Measurements from ENCODE around the gene METTL22.
A peak's percentile ranks its signal among the peaks of the same experiment; 100 is the strongest.

The METTL22 gene

GRCh38 chr16:8595783-8596182 is 25.7 kb upstream of the METTL22 start:
- DNase-seq, result no peak

GRCh38 chr16:8596581-8596980 is 24.9 kb upstream of the METTL22 start:
- DNase-seq, result no peak

- no peak for DNase-seq
Measured at GRCh38 chr16:8600144-8600775, 21.2 kb upstream of the METTL22 start.

- DNase-seq, result no peak
Measured at GRCh38 chr16:8605554-8605953, 15.9 kb upstream of the METTL22 start.

- no peak for DNase-seq
Measured at GRCh38 chr16:8607214-8607613, 14.3 kb upstream of the METTL22 start.

GRCh38 chr16:8611122-8611521 is 10.4 kb upstream of the METTL22 start:
- DNase-seq, result no peak

GRCh38 chr16:8611886-8612600 is 9.5 kb upstream of the METTL22 start:
- DNase-seq, result no peak

DNA sequence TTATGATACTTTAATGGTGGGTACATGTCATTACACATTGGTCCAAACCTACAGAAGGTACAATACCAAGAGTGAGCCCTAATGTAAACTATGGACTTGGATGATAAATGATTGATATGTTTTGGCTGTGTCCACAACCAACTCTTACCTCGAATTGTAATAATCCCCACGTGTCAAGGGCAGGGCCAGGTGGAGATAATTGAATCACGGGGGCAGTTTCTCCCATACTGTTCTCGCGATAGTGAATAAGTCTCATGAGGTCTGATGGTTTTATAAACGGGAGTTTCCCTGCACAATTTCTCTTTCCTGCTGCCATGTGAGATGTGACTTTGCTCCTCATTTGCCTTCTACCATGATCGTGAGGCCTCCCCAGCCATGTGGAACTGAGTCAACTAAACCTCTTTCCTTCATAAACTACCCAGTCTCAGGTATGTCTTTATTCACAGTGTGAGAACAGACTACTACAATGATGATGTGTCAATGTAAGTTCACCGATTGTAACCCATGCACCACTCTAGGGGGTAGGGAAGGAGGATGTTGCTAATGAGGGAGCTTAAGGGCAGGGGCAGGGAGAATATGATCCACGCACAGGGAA is 7.0 kb upstream of the METTL22 start:
- no peak for DNase-seq

- DNase-seq, result no peak
Measured at GRCh38 chr16:8619671-8620370, 1.7 kb upstream of the METTL22 start.

GRCh38 chr16:8620535-8620934 is 963 bp upstream of the METTL22 start:
- no peak for DNase-seq

GRCh38 chr16:8621222-8621571 is 301 bp upstream of the METTL22 start:
- DNase-seq, result no peak

DNA sequence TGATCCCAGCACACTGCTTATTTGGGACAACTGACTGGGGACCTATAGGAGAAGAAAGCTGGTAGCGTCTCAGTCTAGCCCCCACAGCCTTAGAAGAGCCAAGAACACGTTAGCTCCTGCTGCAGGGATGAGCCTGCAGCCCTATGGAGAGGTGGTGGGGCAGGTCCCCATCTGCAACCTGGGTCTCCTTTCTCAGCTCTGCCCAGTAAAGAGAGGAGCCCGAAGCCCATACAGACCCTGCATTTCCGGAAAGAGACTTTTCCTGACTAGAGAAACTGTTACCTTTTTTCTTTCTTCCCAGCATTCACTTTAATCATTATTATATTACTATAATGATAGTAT is 788 bp downstream of the METTL22 start:
- DNase-seq, result no peak

DNA sequence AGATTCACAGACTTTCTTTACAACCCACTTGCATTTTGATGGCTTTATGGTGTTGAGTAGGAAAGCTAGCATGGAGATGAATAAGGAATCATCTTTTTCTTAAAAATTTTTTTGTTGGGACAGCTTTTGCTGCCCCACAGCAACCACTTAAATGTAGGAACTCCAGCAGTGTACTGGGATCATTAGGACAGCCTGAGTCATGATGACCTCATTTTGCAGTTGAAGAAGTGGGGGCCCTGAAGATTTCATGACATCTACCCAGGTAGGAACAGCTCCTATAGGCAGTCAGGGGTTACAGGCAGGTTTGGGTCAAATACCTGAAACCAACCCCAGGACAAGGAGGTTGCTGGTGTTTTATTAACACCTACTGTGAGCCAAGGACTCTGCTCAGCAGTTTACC is 2.1 kb downstream of the METTL22 start:
- DNase-seq, result no peak

- DNase-seq, result no peak
Measured at GRCh38 chr16:8625491-8626087, 4.1 kb downstream of the METTL22 start.

DNA sequence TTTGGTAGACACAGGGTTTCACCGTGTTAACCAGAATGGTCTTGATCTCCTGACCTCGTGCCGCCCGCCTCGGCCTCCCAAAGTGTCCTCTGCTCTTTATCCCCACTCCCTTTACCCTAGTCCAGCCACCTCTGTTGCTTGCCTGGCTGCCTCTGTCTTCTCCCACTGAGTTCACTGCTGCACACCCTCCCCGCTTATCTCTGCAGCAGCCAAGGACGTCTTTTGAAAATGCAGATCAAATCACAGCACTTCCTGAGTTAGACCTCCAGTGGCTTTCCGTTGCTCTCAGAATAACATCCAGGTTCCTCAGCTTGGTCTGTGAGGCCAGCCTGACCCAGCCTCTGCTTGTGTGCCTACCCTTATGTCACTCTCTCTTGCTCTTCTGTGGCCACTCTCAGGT is 5.4 kb downstream of the METTL22 start:
- DNase-seq, result no peak

DNA sequence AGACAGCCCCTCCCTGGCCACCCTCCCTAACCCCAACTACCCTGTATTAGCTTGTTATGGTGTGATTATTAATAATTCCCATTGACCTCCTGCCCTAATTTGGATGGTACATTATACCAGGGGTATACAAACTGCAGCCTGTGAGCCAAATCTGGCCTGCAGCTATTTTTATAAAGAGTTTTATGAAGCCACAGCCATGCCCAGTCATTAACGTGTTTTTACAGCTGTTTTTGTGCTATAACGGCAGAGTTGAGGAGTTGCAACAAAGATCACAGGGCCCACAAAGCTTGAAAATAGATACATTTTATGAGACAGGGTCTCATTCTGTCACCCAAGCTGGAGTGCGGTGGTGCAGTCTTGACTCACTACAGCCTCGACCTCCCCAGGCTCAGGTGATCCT is 6.0 kb downstream of the METTL22 start:
- no peak for DNase-seq

GRCh38 chr16:8628981-8629725 is 7.7 kb downstream of the METTL22 start:
- no peak for DNase-seq

DNA sequence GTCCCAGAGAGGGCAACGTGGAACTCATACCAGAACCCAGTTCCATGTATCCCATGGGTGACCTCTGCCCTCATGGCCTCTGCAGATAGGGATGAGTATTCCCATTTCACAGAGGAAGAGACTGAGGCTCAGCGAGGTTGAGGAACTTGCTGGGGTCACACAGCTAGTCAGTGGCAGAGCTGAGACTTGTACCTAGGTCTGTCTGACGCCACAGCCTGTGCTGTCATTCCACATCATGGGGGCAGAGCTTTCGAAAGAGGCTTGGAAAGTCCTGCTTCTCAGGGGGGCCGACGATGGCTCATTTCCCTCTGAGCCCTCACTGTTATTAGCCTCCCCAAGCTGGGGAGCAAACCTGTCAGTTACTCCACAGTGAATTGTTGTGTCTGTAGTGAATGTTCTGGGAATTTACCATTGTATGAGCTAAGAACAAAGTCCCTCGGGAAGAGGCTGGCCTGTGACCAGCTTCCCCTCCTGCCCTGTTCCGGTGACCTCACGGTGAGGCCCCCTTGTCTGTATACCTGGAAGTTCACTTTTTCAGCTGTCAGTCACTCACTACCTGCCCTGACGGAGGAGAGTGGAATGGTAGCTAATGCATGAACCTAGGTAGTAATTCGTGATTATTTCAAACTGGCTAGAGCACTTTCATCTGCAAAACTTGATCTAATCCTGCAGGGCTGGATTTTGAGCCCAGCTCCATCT is 8.9 kb downstream of the METTL22 start:
- DNase-seq, result no peak

GRCh38 chr16:8631373-8631772 is 9.9 kb downstream of the METTL22 start:
- DNase-seq, result no peak

GRCh38 chr16:8631818-8632465 is 10.4 kb downstream of the METTL22 start:
- peak; percentile 29 for DNase-seq

GRCh38 chr16:8632675-8633182 is 11.2 kb downstream of the METTL22 start:
- DNase-seq, result peak; percentile 35

Data from hematopoietic multipotent progenitor cell treated with erythropoietin and hydrocortisone succinate and interleukin-3 and kit ligand, for 8 days (in vitro differentiated cells).